AG04449 (cell line): ENCODE results near the gene IQSEC1.
A peak's percentile ranks its signal among the peaks of the same experiment; 100 is the strongest.

Experiments used
- CTCF ChIA-PET: fragments of 350-600 bp; formaldehyde crosslinking; extraction: SDS; loops from one replicate; lab custom pipeline; 2021; ENCODE audit warnings: antibody characterized with exemption; lab: Yijun Ruan, JAX
- POLR2A ChIA-PET: fragments of 400-600, 350-600 bp; formaldehyde crosslinking; extraction: SDS; loops from one replicate; lab custom pipeline; 2020; ENCODE audit warnings: antibody characterized with exemption, inconsistent platforms; lab: Yijun Ruan, JAX
- DNase-seq: peaks from one replicate; pipeline ENCODE4 v3.0.0-alpha.2; 2010; ENCODE audit warnings: low read depth, low spot score
- H3K4me3 ChIP-seq: 2 replicates; pipeline ENCODE4 v1.5.1; 2011; ENCODE audit warnings: low read depth, mild to moderate bottlenecking, control low read depth, low read length
- CTCF ChIP-seq: IDR thresholded peaks from one replicate; pipeline ENCODE4 v1.5.1; 2011; ENCODE audit warnings: mild to moderate bottlenecking, moderate library complexity, low read length, control low read depth, inconsistent platforms; ENCODE audit not compliant: insufficient read depth; ENCODE audit errors: missing control alignments

The IQSEC1 gene

GRCh38 chr3:12875857-12876836 is 197.1 kb downstream of the IQSEC1 start:
- TF ChIP-seq CTCF: peak; percentile 34
- peak overlapping the region; percentile 39 for H3K4me3 ChIP-seq
- ChIA-PET CTCF (interaction anchor here (0.8 to 8.0 kb wide), 5 partner anchors 8 to 108 kb away, joined by 4 to 81 read pairs (median 4); partner anchors contain the start of gene RPL32), POLR2A (no interaction called here)
- no peak for DNase-seq

- no peak overlapping the region for H3K4me3 ChIP-seq
- DNase-seq: no peak
- TF ChIP-seq CTCF: no peak
- CTCF ChIA-PET: interaction anchor here (0.6 to 7.7 kb wide), 6 partner anchors 9 to 190 kb away, joined by 3 to 78 read pairs (median 9); no protein-coding TSS in a partner anchor
- POLR2A ChIA-PET: no interaction called here
These were observed 201.7 kb downstream of the IQSEC1 start for GRCh38 chr3:12871404-12871983.

GRCh38 chr3:12870942-12871341 is 202.3 kb downstream of the IQSEC1 start:
- no peak overlapping the region for H3K4me3 ChIP-seq
- ChIA-PET CTCF (interaction anchor here (1.2 to 7.7 kb wide), 5 partner anchors 9 to 113 kb away, joined by 6 to 78 read pairs (median 9); partner anchors contain the start of gene RPL32), POLR2A (no interaction called here)
- no peak for DNase-seq
- no peak for TF ChIP-seq CTCF

- CTCF ChIA-PET: interaction anchor here (1.0 to 7.7 kb wide), 8 partner anchors 11 to 361 kb away, joined by 3 to 78 read pairs (median 9); no protein-coding TSS in a partner anchor
- no peak for TF ChIP-seq CTCF
- POLR2A ChIA-PET: no interaction called here
- DNase-seq: no peak
- no peak overlapping the region for H3K4me3 ChIP-seq
These were observed 204.1 kb downstream of the IQSEC1 start for GRCh38 chr3:12869035-12869621.

- CTCF ChIA-PET: interaction anchor here (0.7 to 7.7 kb wide), 24 partner anchors 9 to 360 kb away, joined by 3 to 78 read pairs (median 6); no protein-coding TSS in a partner anchor
- DNase-seq: no peak
- POLR2A ChIA-PET: no interaction called here
- no peak overlapping the region for H3K4me3 ChIP-seq
- TF ChIP-seq CTCF: peak; percentile 94
These were observed 204.9 kb downstream of the IQSEC1 start for GRCh38 chr3:12868039-12869034.
